HCT116 (cell line): ENCODE data around the gene NFIX. TPM values are rescaled to one million over a fixed set of nuclear protein-coding genes. Genes with fewer than 3 reads are reported as not detected.

ENCODE experiments used
- ATAC-seq: fragments of 200-7000 bp; cut with Tn5 transposase; 2 replicates; pipeline ENCODE4 v1.9.1; 2020; ENCODE audit warnings: mild to moderate bottlenecking, moderate library complexity
- BruUV-seq: library from RNA; stranded (reverse); fragments of 400-500 nt; replicated peaks from 2 replicates; lab custom pipeline; 2021; lab: Mats Ljungman, UMichigan
- CTCF ChIA-PET: fragments of 300-600 bp; sonication (Branson Sonifier 250); formaldehyde crosslinking; loops from one replicate; lab custom pipeline; 2021; ENCODE audit warnings: antibody characterized with exemption; lab: Charles Lee
- POLR2A ChIA-PET: fragments of 300-600, 350-600 bp; sonication (Branson Sonifier 250); formaldehyde crosslinking; loops from one replicate; lab custom pipeline; 2021; ENCODE audit warnings: antibody characterized with exemption; lab: Charles Lee
- RAD21 ChIA-PET, 2 experiments: fragments of 300-600 bp; sonication (Branson Sonifier 250); formaldehyde crosslinking; loops; one replicate each; lab custom pipeline; 2023; ENCODE audit warnings: low total read pairs in 2 of 2; ENCODE audit not compliant: uncharacterized antibody in 2 of 2, unreplicated experiment in 2 of 2, low non-redundant PET in 1 of 2; lab: Charles Lee
- DNase-seq: peaks from one replicate; pipeline ENCODE4 v3.0.0-alpha.2; 2010; ENCODE audit warnings: low read depth, low spot score
- H2AFZ ChIP-seq: fragments of 200-600 bp; shearing (Covaris generic), sonication (generic); 2 replicates; pipeline ENCODE4 v1.6.1; 2017; ENCODE audit warnings: low read depth, mixed run types, mixed read lengths, antibody characterized with exemption, low read length; ENCODE audit not compliant: poor library complexity, severe bottlenecking
- H3K27ac ChIP-seq: 2 replicates; pipeline ENCODE4 v1.5.1; 2012; ENCODE audit warnings: low read depth, low read length
- H3K27me3 ChIP-seq: fragments of 200-600 bp; sonication (generic); 2 replicates; pipeline ENCODE4 v1.6.1; 2016; ENCODE audit warnings: mixed run types, low read length, mixed read lengths; ENCODE audit not compliant: insufficient read depth
- H3K36me3 ChIP-seq, 2 experiments: fragments of 200-500 bp in 1 of 2; fragments of 200-600 bp in 1 of 2; sonication (Bioruptor generic) in 1 of 2; sonication (generic) in 1 of 2; 2 replicates each; pipeline versions ENCODE4 v1.5.1 to v1.6.1; 2014 to 2016; ENCODE audit warnings: low read length in 2 of 2, inconsistent platforms in 1 of 2, mixed read lengths in 1 of 2, mixed run types in 1 of 2; ENCODE audit not compliant: insufficient read depth in 2 of 2, control insufficient read depth in 1 of 2
- H3K4me1 ChIP-seq, 2 experiments: fragments of 200-600 bp in 1 of 2; sonication (generic) in 1 of 2; 2 replicates each; pipeline versions ENCODE4 v1.5.1 to v1.6.1; 2012 to 2017; ENCODE audit warnings: low read length in 2 of 2, inconsistent platforms in 1 of 2, mild to moderate bottlenecking in 1 of 2, mixed read lengths in 1 of 2, mixed run types in 1 of 2, moderate library complexity in 1 of 2; ENCODE audit not compliant: insufficient read depth in 2 of 2, control insufficient read depth in 1 of 2
- H3K4me2 ChIP-seq: fragments of 200-600 bp; sonication (generic); 2 replicates; pipeline ENCODE4 v1.6.1; 2017; ENCODE audit warnings: mixed run types, low read length, mixed read lengths
- H3K4me3 ChIP-seq, 2 experiments: fragments of 200-600 bp in 1 of 2; sonication (generic) in 1 of 2; replicated peaks in 1 of 2; 2 replicates each; pipeline ENCODE4 v1.5.1; 2011 to 2016; ENCODE audit warnings: low read length in 2 of 2, control low read depth in 1 of 2, low read depth in 1 of 2, mild to moderate bottlenecking in 1 of 2, mixed read lengths in 1 of 2, mixed run types in 1 of 2
- H3K79me2 ChIP-seq: fragments of 200-600 bp; sonication (generic); 2 replicates; pipeline ENCODE4 v1.6.1; 2017; ENCODE audit warnings: mild to moderate bottlenecking, mixed run types, low read length, moderate library complexity, mixed read lengths; ENCODE audit not compliant: insufficient read depth
- H3K9ac ChIP-seq: fragments of 200-600 bp; sonication (generic); 2 replicates; pipeline ENCODE4 v1.6.1; 2016; ENCODE audit warnings: low read length, mixed read lengths
- H3K9me2 ChIP-seq: fragments of 200-600 bp; sonication (generic), shearing (Covaris generic); 2 replicates; pipeline ENCODE4 v1.6.1; 2017; ENCODE audit warnings: mixed run types, mild to moderate bottlenecking, moderate library complexity; ENCODE audit not compliant: insufficient read depth
- H3K9me3 ChIP-seq, 2 experiments: fragments of 200-500 bp in 1 of 2; fragments of 200-600 bp in 1 of 2; sonication (Bioruptor generic) in 1 of 2; sonication (generic) in 1 of 2; 2 replicates each; pipeline ENCODE4 v1.6.1; 2014 to 2017; ENCODE audit warnings: low read length in 2 of 2, mixed read lengths in 2 of 2, inconsistent platforms in 1 of 2, low read depth in 1 of 2, mild to moderate bottlenecking in 1 of 2, mixed run types in 1 of 2, moderate library complexity in 1 of 2; ENCODE audit not compliant: control insufficient read depth in 1 of 2, insufficient read depth in 1 of 2
- H4K20me1 ChIP-seq: fragments of 200-600 bp; sonication (generic), shearing (Covaris generic); 2 replicates; pipeline ENCODE4 v1.6.1; 2017; ENCODE audit warnings: mixed run types, mild to moderate bottlenecking, moderate library complexity; ENCODE audit not compliant: insufficient read depth
- ATF3 ChIP-seq: IDR thresholded peaks from 2 replicates; pipeline ENCODE4 v1.6.1; 2012
- CBX3 ChIP-seq: IDR thresholded peaks from 2 replicates; pipeline ENCODE4 v1.6.1; 2012; ENCODE audit warnings: low read depth
- CEBPB ChIP-seq: IDR thresholded peaks from 2 replicates; pipeline ENCODE4 v1.6.1; 2012; ENCODE audit warnings: low read depth
- CTCF ChIP-seq, 3 experiments: fragments of 200-600 bp in 1 of 3; sonication (generic) in 1 of 3; IDR thresholded peaks in 2 of 3; conservative IDR thresholded peaks in 1 of 3; 2 replicates each; pipeline ENCODE4 v1.5.1; 2012 to 2017; ENCODE audit warnings: low read depth in 2 of 3, low read length in 2 of 3, antibody characterized with exemption in 1 of 3, borderline replicate concordance in 1 of 3, control low read depth in 1 of 3, mild to moderate bottlenecking in 1 of 3, mixed read lengths in 1 of 3, mixed run types in 1 of 3, moderate library complexity in 1 of 3; ENCODE audit not compliant: insufficient read depth in 1 of 3
- ELF1 ChIP-seq: IDR thresholded peaks from 2 replicates; pipeline ENCODE4 v1.6.1; 2012; ENCODE audit warnings: low read depth, borderline replicate concordance
- EZH2phosphoT487 ChIP-seq: fragments of 200-600 bp; IDR thresholded peaks from 2 replicates; pipeline ENCODE4 v1.6.1; 2018; ENCODE audit warnings: antibody characterized with exemption, borderline replicate concordance
- FOSL1 ChIP-seq: IDR thresholded peaks from 2 replicates; pipeline ENCODE4 v1.6.1; 2012; ENCODE audit warnings: low read depth
- JUND ChIP-seq: IDR thresholded peaks from 2 replicates; pipeline ENCODE4 v1.6.1; 2012
- REST ChIP-seq: IDR thresholded peaks from 2 replicates; pipeline ENCODE4 v1.6.1; 2012; ENCODE audit warnings: low read depth
- SP1 ChIP-seq: IDR thresholded peaks from 2 replicates; pipeline ENCODE4 v1.6.1; 2012; ENCODE audit warnings: low read depth
- SRF ChIP-seq: IDR thresholded peaks from 2 replicates; pipeline ENCODE4 v1.6.1; 2012; ENCODE audit warnings: low read depth
- YY1 ChIP-seq: IDR thresholded peaks from 2 replicates; pipeline ENCODE4 v1.6.1; 2011; ENCODE audit warnings: low read length, low read depth, moderate library complexity, mild to moderate bottlenecking; ENCODE audit not compliant: insufficient replicate concordance; ENCODE audit errors: extremely low read depth
- ZBTB33 ChIP-seq: IDR thresholded peaks from 2 replicates; pipeline ENCODE4 v1.6.1; 2011; ENCODE audit warnings: mild to moderate bottlenecking, low read length, moderate library complexity; ENCODE audit not compliant: insufficient replicate concordance; ENCODE audit errors: extremely low read depth
- ZFX ChIP-seq: fragments of 450-650 bp; IDR thresholded peaks from 2 replicates; pipeline ENCODE4 v1.6.1; 2017
- ZNF274 ChIP-seq: fragments of 200-500 bp; sonication (Bioruptor generic); IDR thresholded peaks from 2 replicates; pipeline ENCODE4 v1.6.1; 2014; ENCODE audit warnings: mild to moderate bottlenecking, low read depth, low read length, inconsistent platforms
- intact Hi-C: fragments of 100-400 bp; cut with micrococcal nuclease; formaldehyde crosslinking; loops from 2 replicates; pipeline ENCODE4 v1.10.0; 2022
- total RNA-seq: library from RNA; stranded (reverse); gene quantifications from one replicate; pipeline ENCODE4 v1.2.1, GENCODE V29; 2021; ENCODE audit not compliant: unreplicated experiment

The NFIX gene
- total RNA-seq, 1 experiment from 2014 or later: 34.8 TPM

- DNase-seq (no peak), ATAC-seq (no peak)
- Histone ChIP-seq H3K36me3 (peaks cover 9 to 30% of the 10 kb centered on the region in 2 experiments; a peak in 3 of 4 replicates), H2AFZ (no peak overlapping the region), H4K20me1 (peaks cover 24% of the 10 kb centered on the region; the same call in 1 of the 2 replicates), H3K9me3 (no peaks in the 10 kb centered on the region), H3K4me3 (no peak overlapping the region), H3K4me2 (no peak overlapping the region), H3K27me3 (no peaks in the 10 kb centered on the region), H3K9me2 (no peaks in the 10 kb centered on the region), H3K4me1 (peaks cover 12 to 36% of the 10 kb centered on the region in 2 experiments; a peak in 3 of 4 replicates), H3K79me2 (peaks cover 90% of the 10 kb centered on the region), H3K9ac (no peak overlapping the region), H3K27ac (no peak overlapping the region)
- BruUV-seq: no TSS peak
- intact Hi-C loops: no loop called here
- POLR2A ChIA-PET: no interaction called here
- RAD21 ChIA-PET: no interaction called here
- no peak for TF ChIP-seq CTCF (IDR thresholded peaks at IDR 0.05 in 2 of 3, conservative IDR thresholded peaks at IDR 0.05 in 1 of 3; ENCODE audit: borderline replicate concordance in 1 of 3, insufficient read depth in 1 of 3, low read depth in 2 of 3, low read length in 2 of 3)
- no peak for TF ChIP-seq CEBPB
- TF ChIP-seq EZH2phosphoT487: no peak
- TF ChIP-seq CBX3: no peak
- no peak for TF ChIP-seq REST
- no peak for TF ChIP-seq SRF
- TF ChIP-seq YY1: no peak
- no peak for TF ChIP-seq ELF1
- no peak for TF ChIP-seq ZNF274
- TF ChIP-seq FOSL1: no peak
- no peak for TF ChIP-seq ATF3
- TF ChIP-seq JUND: no peak
- no peak for TF ChIP-seq ZBTB33
- no peak for TF ChIP-seq ZFX
- TF ChIP-seq SP1: no peak
- CTCF ChIA-PET: no interaction called here
Observed at GRCh38 chr19:13121551-13122274, 126.4 kb downstream of the NFIX start.
